Measurements from ENCODE around the gene LOXHD1.

DNA sequence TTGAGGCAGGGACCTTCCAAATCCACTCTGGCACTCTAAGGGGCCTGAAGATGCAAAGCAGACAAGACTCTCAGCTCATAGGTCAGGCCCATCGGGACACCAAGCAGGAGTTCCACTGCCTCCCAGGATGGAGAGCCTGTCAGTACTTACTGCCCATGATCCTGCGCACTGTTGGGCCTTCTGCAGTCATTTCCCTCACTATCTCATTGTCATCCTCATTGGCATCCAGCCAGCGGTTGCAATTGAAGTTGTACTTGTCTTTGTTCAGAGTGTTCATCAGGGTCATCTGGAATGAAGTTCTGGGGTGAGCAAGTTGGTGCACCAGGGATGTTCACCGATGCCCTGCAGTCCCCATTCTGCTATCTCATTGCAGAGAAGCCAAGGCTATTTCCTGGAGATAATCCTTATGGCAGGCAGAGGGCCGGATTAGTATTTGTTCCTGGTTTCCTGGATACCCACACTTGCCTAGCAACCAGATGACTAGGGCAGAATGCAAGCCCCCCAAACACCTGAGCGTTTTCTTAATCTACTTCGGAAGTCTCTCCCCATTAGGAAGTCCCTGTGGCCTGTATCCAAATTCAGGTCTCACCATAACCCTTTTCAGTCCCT lies 65.1 kb downstream of the LOXHD1 start:
- TF ChIP-seq GATA2 (IDR thresholded peaks at IDR 0.05; ENCODE audit: low read depth, low read length) (no peak), GATA3 (IDR thresholded peaks at IDR 0.05; ENCODE audit: low read depth, low read length) (no peak)

Data from SH-SY5Y (cell line).